GM21381 (cell line): Measurements from ENCODE around the gene CCDC144A.
"Not testable (repeated sequence)": the region's sequence is repeated elsewhere in the genome, so short reads cannot be mapped to it uniquely, and the experiment has no call there.

Source experiments
- ATAC-seq: cut with Tn5 transposase; IDR thresholded peaks from one replicate; pipeline ENCODE4 v1.9.1; 2021; ENCODE audit warnings: mild to moderate bottlenecking, moderate library complexity; ENCODE audit not compliant: unreplicated experiment

CCDC144A gene

GRCh38 chr17:16817201-16817600, 127.2 kb downstream of the CCDC144A start:
- no peak for ATAC-seq

- not testable (repeated sequence) for ATAC-seq
Measured at GRCh38 chr17:16817940-16818339, 127.9 kb downstream of the CCDC144A start.

GRCh38 chr17:16818340-16818739, 128.3 kb downstream of the CCDC144A start:
- no peak for ATAC-seq

DNA sequence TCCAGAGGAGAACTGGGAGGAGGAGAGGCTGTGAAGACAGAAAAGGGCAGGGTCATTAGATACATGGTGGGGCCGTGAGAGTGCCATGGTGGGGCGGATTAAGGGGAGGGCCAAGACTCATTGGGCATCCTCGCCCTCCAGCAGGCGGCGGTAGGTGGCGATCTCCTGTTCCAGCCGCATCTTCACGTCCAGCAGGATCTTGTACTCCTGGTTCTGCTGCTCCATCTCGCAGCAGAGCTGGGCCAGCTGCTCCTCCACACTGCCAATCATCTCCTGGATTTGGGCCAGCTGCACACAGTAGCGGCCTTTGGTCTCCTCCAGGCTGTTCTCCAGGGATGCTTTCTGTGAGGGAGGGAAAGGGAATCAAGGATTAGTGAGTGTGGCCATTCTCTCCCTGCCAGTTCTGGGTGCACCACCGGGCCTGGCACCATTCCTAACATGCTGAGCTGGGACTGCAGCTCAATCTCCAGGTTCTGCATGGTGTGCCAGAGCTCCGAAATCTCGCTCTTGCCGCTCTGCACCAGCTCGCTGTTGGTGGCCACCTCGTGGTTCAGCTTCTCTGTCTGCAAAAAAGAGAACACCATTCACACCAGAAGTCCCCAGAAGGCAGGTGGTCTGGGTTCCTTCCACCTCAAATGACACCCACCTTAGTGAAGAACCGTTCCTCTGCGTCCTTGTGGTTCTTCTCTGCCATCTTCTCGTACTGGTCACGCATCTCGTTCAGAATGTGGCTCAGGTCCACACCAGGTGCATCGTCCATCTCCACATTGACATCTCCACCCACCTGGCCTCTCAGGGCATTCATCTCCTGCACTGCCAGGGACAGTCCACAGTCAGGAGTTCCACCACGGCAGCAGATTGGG, 129.0 kb downstream of the CCDC144A start:
- no peak for ATAC-seq

- no peak for ATAC-seq
Measured at GRCh38 chr17:16820161-16820877, 130.3 kb downstream of the CCDC144A start.

GRCh38 chr17:16820979-16821543, 131.0 kb downstream of the CCDC144A start:
- no peak for ATAC-seq

GRCh38 chr17:16822133-16822532, 132.1 kb downstream of the CCDC144A start:
- ATAC-seq = not testable (repeated sequence)

DNA sequence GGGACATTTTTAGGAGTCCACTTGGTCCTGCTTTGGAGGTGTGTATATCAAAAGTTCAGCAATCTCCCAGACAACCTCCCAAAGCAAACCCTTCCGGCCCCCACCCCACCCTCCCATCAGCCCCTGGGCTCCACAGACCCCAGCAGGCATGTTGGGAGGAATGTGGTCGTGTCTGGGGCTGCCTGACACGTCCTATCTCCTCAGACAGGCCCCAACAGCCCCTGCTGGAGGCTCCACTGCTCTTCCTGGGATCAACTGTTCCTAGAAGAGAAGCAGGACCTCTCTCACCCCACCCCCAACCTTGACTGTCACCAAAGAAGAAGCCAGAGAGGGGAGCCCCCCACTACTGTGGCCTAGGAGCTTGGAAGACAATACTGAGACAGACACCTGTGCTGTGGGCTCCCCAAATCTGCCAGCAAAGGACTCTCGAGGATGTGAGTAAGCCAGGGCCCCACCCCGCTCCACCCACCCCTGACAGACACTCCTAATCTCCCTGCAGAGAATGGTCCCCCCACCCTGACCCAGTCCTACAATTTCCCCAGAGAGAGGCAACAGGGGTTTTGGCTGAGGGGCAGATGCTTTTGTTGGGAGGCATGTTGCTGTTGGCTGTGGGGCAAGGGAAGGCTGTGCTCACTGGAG, 133.8 kb downstream of the CCDC144A start:
- ATAC-seq = not testable (repeated sequence)
